HuH-7 (cell line): ENCODE measurements around the gene SLK.
A peak's percentile ranks its signal among the peaks of the same experiment; 100 is the strongest.

ENCODE experiments used
- DNase-seq: peaks from one replicate; pipeline ENCODE4 v3.0.0; 2011; ENCODE audit warnings: low spot score

SLK gene

DNA sequence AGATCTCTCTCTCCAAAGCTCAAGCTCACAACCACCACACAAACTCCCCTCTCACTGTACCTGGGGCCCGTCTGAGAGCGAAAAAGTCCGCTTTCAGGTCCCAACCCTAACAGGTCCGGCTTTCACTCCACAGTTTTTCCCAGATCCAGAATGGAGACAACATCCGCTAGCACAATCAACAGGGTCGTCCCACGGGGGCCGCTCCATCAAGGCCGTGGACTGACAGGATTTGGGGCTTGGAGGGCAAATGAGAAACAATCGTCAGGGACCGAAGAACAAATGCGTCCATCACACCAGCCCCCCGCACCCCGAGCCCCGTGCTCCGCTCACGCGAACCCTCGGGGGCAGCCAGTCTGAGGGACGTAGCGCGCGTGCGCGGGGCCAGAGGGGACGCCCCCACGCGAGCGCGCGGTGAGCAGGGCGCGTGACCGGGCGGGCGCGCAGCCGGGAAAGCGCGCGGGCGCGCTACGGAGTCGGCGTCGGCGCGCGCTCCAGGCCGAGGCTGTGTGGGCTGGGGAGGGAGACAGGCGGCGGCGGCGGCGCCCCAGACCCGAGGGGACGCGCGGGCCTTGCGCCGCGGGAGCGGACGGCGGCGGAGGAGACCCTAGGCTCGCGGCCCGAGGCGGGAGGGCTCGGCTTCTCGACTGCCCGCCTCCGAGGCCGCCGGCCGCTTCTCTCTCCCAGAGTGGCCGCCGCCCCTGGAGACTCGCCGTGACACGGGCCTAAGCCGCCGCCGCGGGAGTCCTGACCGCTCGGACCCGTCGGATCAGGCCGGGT lies at the start of gene SLK:
Gene SLK, plus strand, starts transcription at position 470 of the 777 bp plus-strand sequence. CDS start 606 bp downstream, outside the sequence.
- DNase-seq, result peak; percentile 83

DNA sequence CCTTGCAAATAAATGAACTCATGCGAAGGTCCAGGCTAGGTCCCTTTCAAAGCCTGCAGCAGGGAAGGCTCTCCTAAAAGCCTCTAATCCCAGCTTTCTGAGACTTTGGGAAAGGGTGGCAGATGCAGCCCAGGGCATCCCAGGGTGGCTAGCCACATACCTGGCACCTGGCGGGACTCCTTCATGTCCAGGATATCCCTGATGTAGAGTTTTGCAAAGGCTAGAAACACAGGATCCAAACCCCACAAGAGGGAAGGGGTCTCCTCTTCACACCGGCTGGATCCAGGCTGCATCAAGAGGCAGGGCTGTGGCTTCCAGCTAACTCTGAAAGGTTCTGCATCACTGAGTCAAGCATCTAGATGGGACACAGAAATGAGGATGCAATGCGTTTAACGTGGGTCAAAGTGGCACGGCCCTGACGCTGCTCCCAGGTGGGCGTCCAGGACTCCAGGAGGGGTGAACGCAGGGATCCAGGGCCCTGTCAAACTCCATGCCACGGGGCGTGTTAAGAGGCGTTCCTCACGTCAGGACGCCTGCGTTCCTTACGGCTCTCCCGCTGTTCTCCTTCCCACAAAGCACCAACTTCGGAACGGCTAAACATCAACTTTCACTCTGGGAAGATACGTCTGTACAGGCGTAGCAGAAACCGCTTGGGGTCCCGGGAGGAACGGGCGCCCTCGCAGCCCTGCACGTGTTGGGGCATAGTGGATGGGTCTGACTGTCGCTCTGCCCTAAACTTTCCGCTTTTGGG lies 49.5 kb upstream of the SLK start:
- peak; percentile 17 for DNase-seq

DNA sequence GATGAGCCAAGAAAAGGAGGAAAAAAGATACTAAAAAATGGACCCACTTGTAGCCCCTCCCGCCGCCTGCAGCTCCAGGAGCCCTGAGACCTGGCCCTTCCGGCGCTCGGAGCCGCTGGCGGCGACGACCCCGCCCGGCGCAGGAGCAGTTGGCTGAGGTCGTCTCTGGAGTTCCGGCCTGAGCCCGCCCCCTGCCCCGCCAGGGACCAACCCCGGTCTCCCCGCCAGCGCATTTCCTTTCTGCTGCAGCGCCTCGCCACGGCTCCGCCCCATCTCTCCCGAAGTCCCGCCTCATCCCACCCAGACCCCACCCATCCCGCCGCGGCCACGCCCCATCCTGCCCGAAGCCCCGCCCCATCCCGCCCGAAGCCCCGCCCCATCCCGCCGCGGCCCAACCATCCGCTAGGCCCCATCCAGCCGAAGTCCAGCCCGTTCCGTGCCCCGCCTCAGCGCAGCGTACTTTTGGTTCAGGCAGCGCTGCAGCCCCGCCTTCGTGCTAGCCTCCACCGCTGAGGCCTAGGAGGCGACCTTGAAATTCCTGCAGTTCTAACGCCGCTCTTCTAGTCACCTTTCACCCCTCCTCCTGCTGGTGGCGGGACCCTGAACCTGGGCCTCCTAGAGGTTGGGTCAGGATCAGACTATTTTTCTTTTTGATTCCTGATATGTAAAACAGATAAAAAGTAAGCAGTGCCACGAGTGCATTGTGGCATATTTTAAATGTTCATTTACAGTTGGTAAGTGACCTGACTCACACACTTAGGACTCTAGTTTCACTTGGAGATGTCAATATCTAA lies 48.7 kb upstream of the SLK start, which contains the start of gene STN1:
Gene STN1, minus strand, starts transcription at position 132 of the 794 bp plus-strand sequence. CDS start 590 bp downstream, outside the sequence.
- DNase-seq, result peak; percentile 87

DNA sequence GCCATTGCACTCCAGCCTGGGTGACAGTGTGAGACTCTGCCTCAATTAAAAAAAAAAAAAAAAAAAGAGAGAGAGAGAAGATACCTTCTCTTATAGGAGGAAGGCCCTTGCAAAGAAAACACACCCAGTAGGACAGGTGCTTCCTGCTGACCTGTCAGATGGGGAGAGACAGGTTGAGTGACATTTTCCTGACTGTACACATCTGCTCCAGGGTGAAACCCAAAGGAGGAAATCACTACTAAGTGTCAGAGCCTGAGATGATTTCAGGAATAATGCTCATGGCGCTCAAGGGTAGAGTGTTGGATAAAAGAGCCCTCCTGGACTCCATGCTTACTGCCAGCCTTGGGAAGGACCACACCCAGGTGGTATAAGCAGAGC lies 47.3 kb upstream of the SLK start:
- no peak for DNase-seq

DNA sequence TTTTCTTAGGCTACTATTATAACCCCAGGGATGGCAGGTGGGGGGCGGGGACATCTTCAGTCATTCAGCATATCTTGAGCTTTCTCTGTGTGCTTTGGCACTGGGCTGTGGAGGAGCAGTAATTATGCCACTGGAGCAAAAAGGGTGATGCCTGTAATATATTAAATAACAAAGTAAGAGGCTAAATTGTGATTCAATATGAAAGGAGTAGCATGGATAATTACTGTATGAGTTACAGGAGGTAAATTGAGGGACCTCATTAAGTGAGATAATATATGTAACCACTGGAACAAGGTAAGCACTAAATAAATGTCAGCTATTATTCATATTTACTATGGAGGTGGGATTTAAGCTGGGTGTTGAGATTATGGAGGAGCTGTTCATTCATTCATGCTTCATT lies 45.7 kb upstream of the SLK start:
- no peak for DNase-seq

DNA sequence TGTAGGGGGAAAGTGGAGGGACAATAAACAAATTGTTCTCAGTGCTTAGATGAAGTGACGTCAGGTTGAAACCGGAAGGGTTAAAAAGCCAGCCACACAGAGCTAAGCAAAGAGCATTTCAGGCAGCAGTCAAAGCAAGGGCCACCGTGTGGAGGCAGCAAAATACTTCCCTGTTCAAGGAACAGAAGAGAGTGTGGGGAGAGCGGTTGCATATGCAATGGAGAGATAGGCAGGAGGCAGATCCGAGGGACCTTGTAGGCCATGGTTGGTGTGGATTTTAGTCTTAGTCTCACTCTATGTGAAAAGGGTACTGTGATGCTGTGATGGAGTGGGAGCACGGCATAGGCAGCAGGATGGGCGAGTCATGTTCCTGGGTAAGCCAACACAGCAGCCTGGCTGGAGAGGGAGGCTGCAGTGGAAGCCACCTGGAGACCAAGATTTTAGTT lies 45.2 kb upstream of the SLK start:
- peak; percentile 48 for DNase-seq

DNA sequence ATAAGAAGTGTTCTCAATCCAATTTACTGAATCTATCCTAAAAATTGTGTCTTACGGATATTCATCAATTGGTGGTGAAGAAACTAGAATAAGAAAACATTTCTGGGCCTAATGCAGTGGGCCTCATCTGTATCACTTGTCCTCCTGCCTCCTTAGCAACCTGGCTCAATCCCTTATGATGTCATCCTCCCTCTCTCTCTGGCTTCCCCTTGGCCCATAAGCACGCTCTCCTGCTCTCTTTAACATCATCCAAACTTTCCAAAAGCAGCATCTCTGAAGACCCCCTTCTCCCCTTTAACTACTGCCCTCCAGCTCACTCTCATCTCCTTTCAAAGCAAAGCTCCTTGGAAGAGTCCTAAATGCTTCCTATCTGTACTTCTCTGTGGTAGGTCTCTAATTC lies 44.3 kb upstream of the SLK start:
- no peak for DNase-seq

DNA sequence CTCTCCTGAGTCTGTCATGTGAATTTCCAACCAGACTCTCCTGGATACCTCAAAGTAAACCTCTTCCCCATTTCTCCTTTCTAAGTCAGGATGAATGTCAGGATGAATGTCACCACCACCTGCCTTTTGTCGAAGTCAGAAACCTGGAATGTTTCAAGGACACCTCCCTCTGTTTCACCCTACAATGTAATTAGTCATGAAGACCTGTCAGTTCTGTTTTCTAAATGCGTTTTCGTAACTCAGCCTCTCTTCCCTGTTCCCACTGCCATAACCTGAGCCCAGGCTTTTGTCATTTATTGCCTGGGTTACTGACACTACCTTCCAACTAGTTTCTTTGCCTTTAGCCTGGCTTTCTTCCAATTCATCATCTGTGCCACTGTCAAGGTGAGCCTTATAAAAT lies 43.4 kb upstream of the SLK start:
- DNase-seq, result no peak

DNA sequence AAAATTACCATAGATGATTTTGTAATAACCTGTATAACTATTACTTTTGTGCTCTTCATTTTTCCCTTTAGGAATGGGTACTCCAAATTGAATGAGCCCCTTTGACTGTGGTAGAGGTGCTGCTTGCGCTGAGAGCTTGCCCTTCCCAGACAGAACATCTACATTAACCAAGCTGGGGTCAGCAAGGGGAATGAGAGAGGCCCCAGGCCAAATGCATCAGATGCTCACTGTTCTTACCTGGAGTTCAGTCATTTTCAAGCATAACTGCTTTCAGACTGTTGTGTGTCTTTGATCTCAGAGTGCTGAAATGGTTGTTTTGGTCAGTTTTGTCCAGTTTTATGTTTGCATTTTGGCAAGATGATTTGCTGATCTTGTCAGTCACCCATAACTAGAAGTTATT lies 41.3 kb upstream of the SLK start:
- DNase-seq, result no peak

DNA sequence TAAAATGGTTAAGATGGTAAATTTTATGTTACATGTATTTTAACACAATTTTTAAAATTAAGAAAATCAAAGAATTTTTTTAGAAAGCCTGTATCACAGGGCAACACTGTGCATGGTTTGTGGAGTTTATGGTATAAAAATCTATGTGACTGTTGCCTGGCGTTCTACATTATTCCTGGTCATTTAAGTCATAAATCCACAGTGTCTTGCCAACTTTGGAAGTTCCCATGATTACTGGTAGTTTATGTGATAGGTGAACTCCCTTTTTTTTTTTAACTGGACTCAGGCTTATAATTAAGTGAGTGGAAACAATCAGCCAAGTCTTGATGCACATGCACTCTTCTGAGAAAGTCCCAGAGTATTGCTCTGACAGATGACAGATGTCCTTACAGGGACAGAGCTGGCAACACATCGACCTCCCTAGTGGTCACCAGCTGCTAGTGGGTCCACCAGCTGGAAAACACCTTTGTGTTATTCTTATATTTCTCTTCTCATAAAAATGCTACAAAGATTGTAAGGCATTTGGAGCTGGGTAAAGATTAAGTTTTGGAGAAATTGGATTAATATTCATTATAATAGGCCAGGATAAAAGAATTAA lies 40.1 kb upstream of the SLK start:
- no peak for DNase-seq

DNA sequence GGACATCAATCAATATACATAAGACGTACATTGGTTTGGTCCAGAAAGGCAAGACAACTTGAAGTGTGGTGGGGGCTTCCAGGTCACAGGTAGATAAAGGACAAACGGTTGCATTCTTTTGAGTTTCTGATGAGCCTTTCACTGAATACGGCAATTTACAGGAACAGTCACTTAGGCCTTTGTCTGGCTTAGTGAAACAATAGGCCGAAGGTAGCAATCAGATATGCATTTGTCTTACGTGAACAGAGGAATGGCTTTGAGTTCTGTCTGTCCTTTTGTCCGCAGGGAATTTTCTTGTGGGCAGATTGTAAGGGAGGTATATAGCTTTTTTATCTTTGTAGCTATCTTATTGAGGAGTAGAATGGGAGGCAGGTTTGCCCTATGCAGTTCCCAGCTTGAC lies 38.2 kb upstream of the SLK start:
- no peak for DNase-seq

DNA sequence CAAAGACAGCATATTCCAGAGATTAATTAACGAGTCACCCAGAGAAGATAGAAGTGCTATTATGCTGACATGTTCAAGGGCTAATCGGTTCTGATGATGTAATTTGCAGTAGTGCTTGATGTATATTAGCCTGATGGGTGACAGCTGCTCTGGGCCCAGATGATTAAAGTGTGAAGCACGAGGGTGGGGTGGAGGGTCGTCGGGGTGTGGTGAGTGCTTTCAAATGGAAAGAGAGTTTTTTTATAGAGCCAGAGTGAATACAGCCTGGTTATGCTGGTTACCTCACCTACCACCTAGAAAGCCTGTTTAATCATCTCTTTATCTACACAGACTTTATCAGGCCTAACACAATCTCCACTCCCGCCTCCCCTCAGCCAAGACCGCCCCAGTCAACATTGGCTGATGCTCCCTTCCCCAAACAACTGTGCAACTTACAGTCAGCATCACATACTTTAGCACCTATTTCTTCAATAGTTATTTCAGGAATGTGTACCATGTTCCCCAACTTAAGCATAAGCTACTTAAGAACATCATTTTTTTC lies 37.5 kb upstream of the SLK start:
- no peak for DNase-seq

DNA sequence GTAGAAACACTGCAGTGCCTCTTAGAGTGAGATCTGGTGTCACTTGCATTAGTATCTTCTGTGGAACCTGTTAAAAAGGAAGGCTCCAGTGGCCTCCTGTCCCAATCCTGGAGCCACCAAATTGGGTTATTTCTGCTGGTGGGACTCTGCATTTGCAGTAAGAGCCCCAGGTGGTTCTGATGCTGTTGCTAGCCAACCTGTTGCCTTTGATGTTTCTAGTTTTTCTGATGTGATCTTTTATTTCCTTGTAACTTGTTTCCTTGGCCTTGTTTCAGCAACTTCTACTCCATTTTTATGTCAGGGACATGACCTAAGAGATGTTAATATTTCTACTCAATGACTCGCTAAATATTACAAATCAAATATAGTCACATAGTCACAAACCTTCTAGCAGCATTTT lies 36.5 kb upstream of the SLK start:
- DNase-seq, result no peak

DNA sequence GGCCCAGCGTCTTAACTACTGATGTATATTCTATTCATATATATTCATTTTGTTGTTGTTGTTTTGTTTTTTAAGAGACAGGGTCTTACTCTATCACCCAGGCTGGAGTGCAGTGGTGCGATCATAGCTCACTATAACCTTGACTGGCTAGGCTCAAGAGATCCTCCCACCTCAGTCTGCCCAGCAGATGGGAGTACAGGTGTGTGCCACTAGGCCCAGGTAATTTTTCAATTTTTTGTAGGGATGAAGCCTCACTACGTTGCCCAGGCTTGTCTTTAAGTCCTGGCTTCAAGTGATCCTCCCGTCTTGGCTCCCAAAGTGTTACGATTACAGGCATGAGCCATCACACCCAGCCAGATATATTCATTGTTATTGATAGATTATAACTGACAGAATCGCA lies 36.1 kb upstream of the SLK start:
- DNase-seq, result no peak

DNA sequence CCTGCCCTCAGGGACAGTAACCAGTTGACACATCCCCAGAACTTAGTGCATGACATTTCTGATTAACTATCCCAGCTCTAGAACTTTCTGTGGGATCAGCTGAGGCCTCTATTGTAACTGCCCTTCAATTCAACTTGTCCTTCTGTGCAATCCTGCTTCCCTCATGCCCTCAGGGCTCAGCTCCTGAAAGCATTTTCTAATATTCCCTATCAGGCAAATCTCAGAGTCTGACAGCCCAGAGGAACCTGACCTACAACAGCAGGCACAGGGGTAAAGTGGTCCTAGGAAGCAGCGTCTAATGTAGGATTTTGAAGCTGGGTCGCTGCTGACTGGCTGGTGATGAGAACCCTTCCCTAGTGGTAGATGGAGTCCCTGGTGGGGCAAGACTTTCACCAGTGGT lies 35.3 kb upstream of the SLK start:
- no peak for DNase-seq

DNA sequence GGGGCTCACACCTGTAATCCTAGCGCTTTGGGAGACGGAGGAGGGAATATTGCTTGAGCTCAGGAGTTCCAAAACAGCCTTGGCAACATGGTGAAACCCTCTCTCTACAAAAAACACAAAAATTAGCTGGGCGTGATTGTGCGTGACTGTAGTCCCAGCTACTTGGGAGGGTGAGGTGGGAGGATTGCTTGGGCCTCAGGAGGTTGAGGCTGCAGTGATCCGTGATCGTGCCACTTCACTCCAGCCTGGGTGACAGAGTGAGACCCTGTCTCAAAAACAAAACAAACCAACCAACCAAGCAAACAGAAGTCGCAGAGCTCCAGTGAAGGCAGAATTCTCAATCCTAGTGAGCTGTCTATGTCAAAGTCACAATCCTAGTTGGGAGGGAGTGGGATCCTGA lies 34.7 kb upstream of the SLK start:
- DNase-seq, result no peak

DNA sequence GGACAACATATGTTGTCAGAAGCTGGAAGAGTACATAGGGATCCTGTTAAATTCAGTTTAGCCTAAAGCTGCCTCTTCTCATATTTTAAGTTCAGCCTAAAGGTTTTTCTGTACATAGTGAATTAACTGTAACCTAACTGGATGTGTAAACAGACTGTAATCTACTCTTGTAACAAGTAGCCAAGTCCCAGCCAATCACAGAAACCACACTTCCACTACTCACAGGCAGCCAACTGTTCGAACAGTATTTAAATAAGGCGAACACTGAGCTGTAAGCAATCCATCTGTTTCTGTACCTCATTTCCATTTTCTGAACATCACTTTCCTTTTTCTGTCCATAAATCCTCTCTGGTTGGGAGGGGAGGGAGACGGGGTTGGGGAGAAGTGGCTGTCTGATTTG lies 34.0 kb upstream of the SLK start:
- DNase-seq, result no peak

DNA sequence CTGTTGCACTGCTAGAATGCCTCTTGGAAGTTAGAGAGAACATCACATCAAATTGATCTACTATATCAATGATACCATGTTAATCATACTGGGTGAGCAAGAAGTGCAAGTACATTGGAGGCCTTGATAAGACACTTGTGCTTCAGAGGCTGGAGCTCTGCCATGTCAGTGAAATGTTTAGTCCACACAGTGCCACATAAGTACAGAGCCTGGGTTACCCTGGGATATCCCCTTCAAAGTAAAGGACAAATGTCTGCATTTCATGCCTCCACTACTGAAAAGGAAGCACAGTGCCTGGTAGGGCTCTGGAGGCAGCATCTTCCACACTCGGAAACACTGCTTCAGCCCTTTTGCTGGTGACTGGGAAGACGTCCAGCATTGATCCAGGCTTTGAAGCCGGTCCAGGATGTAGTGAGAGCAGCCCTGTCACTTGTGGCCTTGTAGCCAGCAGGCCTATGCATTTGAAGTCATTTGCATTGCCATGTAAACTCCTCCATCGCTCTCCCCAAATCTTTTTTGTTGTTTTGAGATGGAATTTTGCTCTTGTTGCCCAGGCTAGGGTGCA lies 33.3 kb upstream of the SLK start:
- DNase-seq, result no peak

DNA sequence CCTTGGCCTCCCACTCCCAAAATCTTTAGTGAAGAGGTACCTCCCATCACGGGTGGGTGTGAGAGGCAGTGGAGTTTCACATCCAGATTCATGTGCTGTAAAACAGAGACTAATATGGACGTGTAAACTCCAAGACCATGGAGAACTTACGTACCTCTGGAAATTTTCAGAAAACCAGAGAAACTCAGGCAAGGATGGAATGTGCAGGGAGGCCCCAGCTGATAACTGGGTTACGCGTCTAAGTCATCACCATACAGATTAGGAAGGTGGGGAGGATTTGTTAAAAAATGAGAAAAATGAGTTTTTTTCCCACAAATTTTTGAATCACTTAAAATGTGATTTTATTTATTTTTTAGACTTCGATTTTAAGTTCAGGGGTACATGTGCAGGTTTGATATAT lies 32.6 kb upstream of the SLK start:
- no peak for DNase-seq

DNA sequence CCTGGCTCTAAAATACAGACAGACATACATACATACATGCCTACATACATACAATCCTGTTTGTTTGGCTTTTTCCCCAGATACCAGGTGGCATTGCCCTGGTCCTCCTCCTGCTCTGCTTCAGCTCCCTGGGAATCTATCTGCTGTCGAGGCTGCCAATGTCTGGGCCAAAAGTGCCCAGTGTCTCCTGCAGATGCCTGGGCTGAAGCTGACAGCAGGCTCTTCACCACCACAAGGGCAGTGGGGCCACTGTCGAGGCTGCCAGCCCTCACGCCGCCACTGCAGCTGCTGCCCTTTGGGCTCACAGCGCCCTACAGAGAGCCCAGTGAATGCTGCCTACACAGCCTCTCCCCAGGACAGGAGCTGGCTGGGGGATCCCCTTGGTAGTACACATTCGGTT lies 30.9 kb upstream of the SLK start:
- DNase-seq, result no peak

DNA sequence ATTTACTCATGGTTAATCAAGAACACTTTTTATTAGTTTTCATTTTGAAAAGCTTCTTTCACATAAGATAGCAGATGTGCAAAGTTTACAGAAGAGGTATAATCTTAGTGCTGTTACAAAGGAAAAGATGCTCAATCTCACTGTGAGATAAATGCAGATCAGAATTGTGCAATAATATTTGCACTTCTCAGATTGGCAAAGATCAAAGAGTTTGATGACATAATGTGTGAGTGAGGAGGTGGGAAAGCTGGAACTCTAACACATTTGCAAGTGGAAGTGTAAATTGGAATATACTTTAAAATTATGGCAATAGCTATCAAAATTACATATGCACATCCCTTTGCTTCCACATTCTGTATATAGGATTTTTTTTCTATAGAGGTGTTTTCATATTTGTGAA lies 27.4 kb upstream of the SLK start:
- DNase-seq, result no peak

DNA sequence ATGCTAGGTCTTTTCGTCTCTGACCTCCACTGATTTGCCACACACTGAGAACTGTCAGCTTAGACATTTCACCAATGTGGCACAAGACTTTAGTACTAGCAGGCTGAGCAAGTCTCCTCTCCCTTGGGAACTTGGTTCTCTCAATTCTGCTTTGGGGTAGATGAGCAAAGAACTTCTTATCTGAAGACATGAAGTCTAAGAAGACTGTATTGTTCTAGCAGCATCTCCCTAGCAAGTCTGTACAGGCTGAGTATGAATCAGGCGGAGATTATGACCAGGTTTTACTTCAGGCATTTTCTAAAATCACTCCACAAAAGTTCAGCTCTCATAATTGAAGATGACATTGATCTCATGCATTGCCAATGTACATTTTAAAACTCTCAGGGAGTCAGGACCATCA lies 25.1 kb upstream of the SLK start:
- no peak for DNase-seq
